Esophagus squamous epithelium (tissue), 4 donors: ENCODE results near the gene PDSS2.

ENCODE experiments used
- POLR2A ChIP-seq, 4 donors: fragments of 450-650 bp; IDR thresholded peaks; one replicate each; pipeline ENCODE4 v1.6.1; 2017; ENCODE audit warnings: antibody characterized with exemption in 4 of 4, mild to moderate bottlenecking in 4 of 4, moderate library complexity in 3 of 4
- TF ChIP-seq, protein P1 (sequence below), 6 experiments: fragments of 450-650 bp in 4 of 6; fragments of 200-600 bp in 2 of 6; sonication (generic) in 2 of 6; IDR thresholded peaks; one replicate each; pipeline ENCODE4 v1.5.1; 2016 to 2019; ENCODE audit warnings: antibody characterized with exemption in 6 of 6, mild to moderate bottlenecking in 4 of 6, moderate library complexity in 4 of 6

- TF ChIP-seq, protein P1, sequence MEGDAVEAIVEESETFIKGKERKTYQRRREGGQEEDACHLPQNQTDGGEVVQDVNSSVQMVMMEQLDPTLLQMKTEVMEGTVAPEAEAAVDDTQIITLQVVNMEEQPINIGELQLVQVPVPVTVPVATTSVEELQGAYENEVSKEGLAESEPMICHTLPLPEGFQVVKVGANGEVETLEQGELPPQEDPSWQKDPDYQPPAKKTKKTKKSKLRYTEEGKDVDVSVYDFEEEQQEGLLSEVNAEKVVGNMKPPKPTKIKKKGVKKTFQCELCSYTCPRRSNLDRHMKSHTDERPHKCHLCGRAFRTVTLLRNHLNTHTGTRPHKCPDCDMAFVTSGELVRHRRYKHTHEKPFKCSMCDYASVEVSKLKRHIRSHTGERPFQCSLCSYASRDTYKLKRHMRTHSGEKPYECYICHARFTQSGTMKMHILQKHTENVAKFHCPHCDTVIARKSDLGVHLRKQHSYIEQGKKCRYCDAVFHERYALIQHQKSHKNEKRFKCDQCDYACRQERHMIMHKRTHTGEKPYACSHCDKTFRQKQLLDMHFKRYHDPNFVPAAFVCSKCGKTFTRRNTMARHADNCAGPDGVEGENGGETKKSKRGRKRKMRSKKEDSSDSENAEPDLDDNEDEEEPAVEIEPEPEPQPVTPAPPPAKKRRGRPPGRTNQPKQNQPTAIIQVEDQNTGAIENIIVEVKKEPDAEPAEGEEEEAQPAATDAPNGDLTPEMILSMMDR (IDR thresholded peaks at IDR 0.05): no peak
- no peak for TF ChIP-seq POLR2A (IDR thresholded peaks at IDR 0.05)
Measured at GRCh38 chr6:107360476-107360875, 98.9 kb downstream of the PDSS2 start.
